Brain microvascular endothelial cell (primary cell): ENCODE measurements around the gene ENTPD1.

Source experiments
- DNase-seq: peaks from one replicate; pipeline ENCODE4 v3.0.0-alpha.2; 2020
- H3K27ac ChIP-seq: fragments of 250-450 bp; sonication (Bioruptor Pico); 2 replicates; pipeline ENCODE4 v1.5.1; 2020; ENCODE audit warnings: mild to moderate bottlenecking, moderate library complexity
- H3K27me3 ChIP-seq: fragments of 250-450 bp; sonication (Bioruptor Pico); replicated peaks from 2 replicates; pipeline ENCODE4 v1.5.1; 2020; ENCODE audit warnings: mild to moderate bottlenecking
- H3K36me3 ChIP-seq: fragments of 250-450 bp; sonication (Bioruptor Pico); replicated peaks from 2 replicates; pipeline ENCODE4 v1.5.1; 2020; ENCODE audit warnings: mild to moderate bottlenecking
- H3K4me3 ChIP-seq: 2 replicates; pipeline ENCODE4 v1.5.1; 2011; ENCODE audit warnings: low read depth, mild to moderate bottlenecking, control low read depth, low read length, moderate library complexity
- in situ Hi-C: cut with HindIII; loops from 2 replicates; pipeline ENCODE4 v1.10.0; 2017; ENCODE audit warnings: low sequenced_read_pairs, low pct_ligation_motif_present
- TF ChIP-seq, protein P1 (sequence below): IDR thresholded peaks from 2 replicates; pipeline ENCODE4 v1.5.1; 2011; ENCODE audit warnings: low read depth, mild to moderate bottlenecking, moderate library complexity, low read length, control low read depth, inconsistent platforms; ENCODE audit errors: missing control alignments

The ENTPD1 gene

GRCh38 chr10:95755511-95756004, 405 bp upstream of the ENTPD1 start:
- no peaks in the 10 kb centered on the region for H3K36me3 ChIP-seq
- H3K27me3 ChIP-seq: no peaks in the 10 kb centered on the region
- in situ Hi-C loops: no loop called here
- no peak for DNase-seq
- TF ChIP-seq, protein P1, sequence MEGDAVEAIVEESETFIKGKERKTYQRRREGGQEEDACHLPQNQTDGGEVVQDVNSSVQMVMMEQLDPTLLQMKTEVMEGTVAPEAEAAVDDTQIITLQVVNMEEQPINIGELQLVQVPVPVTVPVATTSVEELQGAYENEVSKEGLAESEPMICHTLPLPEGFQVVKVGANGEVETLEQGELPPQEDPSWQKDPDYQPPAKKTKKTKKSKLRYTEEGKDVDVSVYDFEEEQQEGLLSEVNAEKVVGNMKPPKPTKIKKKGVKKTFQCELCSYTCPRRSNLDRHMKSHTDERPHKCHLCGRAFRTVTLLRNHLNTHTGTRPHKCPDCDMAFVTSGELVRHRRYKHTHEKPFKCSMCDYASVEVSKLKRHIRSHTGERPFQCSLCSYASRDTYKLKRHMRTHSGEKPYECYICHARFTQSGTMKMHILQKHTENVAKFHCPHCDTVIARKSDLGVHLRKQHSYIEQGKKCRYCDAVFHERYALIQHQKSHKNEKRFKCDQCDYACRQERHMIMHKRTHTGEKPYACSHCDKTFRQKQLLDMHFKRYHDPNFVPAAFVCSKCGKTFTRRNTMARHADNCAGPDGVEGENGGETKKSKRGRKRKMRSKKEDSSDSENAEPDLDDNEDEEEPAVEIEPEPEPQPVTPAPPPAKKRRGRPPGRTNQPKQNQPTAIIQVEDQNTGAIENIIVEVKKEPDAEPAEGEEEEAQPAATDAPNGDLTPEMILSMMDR: no peak
- H3K27ac ChIP-seq: no peak overlapping the region
- peak overlapping the region; percentile 34 for H3K4me3 ChIP-seq

DNA sequence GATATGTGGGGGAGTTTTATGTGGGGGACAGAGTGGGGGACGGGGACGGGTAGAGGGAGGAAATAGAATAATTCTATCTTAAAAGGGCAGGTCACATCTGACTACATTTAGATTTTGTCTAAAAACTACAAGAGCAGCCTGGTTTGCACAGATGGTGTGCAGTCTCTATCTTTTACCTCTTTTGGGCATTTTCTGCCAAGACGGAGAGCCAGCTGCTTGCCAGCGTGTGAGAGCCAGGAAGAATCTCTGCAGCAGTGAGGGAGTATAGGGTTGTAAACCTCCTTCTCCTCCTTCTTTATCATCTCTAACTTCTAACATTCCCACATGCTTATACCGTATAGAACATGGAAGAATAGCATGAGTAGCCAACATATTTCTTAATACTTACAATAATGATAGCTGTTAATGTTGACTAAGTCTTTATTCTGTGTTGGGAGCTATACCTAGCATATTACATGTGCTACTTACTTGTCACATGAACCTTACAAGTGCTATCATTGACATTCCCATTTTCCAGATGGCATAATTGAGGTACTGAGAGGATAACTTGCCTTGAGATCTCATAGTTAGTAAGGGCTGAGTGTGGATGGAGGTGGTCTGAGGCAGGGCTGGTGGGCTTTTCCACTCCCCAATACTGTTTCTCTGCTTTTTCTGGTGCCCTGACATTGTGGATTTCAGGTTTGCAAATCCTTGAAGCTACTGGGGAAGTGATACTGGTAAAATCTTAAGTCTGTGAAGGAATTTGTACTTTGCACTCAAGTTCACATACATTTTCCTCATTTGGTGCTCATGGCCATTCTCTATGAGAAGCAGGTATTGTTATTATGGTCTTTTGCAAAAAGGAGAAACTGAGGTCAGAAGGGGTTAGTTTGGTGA, 1.1 kb downstream of the ENTPD1 start:
- no peak overlapping the region for H3K4me3 ChIP-seq
- no peaks in the 10 kb centered on the region for H3K36me3 ChIP-seq
- H3K27me3 ChIP-seq: no peaks in the 10 kb centered on the region
- no peak for DNase-seq
- H3K27ac ChIP-seq: no peak overlapping the region
- TF ChIP-seq, protein P1: no peak
- in situ Hi-C loops: no loop called here

GRCh38 chr10:95758351-95759025, 2.5 kb downstream of the ENTPD1 start:
- in situ Hi-C loops: no loop called here
- H3K27me3 ChIP-seq: no peaks in the 10 kb centered on the region
- TF ChIP-seq, protein P1: no peak
- H3K36me3 ChIP-seq: no peaks in the 10 kb centered on the region
- DNase-seq: peak; percentile 27
- H3K4me3 ChIP-seq: no peak overlapping the region
- H3K27ac ChIP-seq: no peak overlapping the region

- no peak for DNase-seq
- no peak overlapping the region for H3K4me3 ChIP-seq
- no peak overlapping the region for H3K27ac ChIP-seq
- in situ Hi-C loops: no loop called here
- H3K27me3 ChIP-seq: no peaks in the 10 kb centered on the region
- TF ChIP-seq, protein P1: no peak
- no peaks in the 10 kb centered on the region for H3K36me3 ChIP-seq
These were observed 3.4 kb downstream of the ENTPD1 start for GRCh38 chr10:95759233-95759826.

DNA sequence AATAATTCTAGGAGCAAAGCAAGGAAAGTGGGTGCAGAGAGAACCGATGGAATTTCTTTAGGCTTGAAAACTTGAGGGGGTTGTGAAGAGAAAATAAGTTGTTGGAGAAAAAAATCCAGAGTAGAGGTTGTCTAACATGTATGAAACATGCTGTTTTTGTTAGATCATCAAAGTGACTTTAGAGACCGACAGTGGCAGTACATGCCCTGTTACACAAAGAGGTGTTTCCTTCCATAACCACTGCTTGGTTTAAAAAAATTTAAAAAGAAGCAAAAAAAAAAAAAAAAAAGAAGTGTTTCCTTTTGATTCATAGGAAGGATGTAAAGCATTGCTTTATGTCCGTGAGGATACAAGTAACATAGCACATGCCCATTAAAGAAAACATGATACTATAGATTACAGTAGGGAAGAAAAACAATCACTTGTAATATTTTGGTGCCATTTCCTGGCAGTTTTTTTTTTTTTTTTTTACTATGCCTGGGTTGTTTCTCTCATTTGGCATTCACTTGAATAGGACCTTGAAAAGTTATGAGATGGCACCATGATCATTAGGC, 6.1 kb downstream of the ENTPD1 start:
- H3K27me3 ChIP-seq: no peaks in the 10 kb centered on the region
- DNase-seq: no peak
- no peaks in the 10 kb centered on the region for H3K36me3 ChIP-seq
- H3K4me3 ChIP-seq: no peak overlapping the region
- in situ Hi-C loops: no loop called here
- H3K27ac ChIP-seq: no peak overlapping the region
- TF ChIP-seq, protein P1: no peak
